ENCODE measurements around the gene ABCA3.
"Not testable (repeated sequence)": the region's sequence is repeated elsewhere in the genome, so short reads cannot be mapped to it uniquely, and the experiment has no call there.

ABCA3 gene

GRCh38 chr16:2258530-2258929 is 82.0 kb downstream of the ABCA3 start:
- not testable (repeated sequence) for H3K9ac ChIP-seq (ENCODE audit: low read depth in 1 of 2, low read length in 2 of 2); H3K4me1 ChIP-seq (ENCODE audit: control insufficient read depth in 1 of 2, insufficient read depth in 2 of 2, low read length in 2 of 2); H3K27ac ChIP-seq (ENCODE audit: low read depth, low read length); H3K27me3 ChIP-seq (ENCODE audit: control insufficient read depth in 1 of 2, insufficient read depth in 2 of 2, low read length in 2 of 2); H3K9me3 ChIP-seq (ENCODE audit: control insufficient read depth in 1 of 2, low read length in 2 of 2); H3K4me3 ChIP-seq (ENCODE audit: low read depth in 1 of 2, low read length in 2 of 2)
- H3K36me3 ChIP-seq (ENCODE audit: control insufficient read depth in 1 of 2, insufficient read depth in 2 of 2, low read length in 2 of 2) = peaks cover 50 to 89% of the 10 kb centered on the region in 2 donors

DNA sequence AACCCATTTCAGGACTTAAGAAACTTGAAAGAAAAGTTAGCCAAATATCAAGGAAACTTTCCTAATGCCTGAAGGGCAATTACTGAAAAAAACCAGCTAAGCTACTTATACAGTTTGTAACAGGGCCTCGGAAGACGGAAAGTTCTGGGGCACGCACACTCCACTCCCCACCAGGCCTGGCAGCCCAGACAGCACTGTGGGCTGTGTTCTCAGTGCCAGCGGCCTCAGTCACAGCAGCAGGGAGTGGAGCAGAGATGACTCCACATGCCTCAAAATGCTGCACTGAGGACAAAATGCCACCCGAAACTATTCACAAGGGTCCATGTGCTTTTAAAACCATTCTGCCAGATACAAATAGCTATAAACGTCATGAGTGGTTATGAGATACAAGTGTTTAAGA is 82.8 kb downstream of the ABCA3 start:
- no peak overlapping the region for H3K27ac ChIP-seq (ENCODE audit: low read depth, low read length)
- H3K36me3 ChIP-seq (ENCODE audit: control insufficient read depth in 1 of 2, insufficient read depth in 2 of 2, low read length in 2 of 2) = peaks cover 42 to 88% of the 10 kb centered on the region in 2 donors
- H3K4me3 ChIP-seq (ENCODE audit: low read depth in 1 of 2, low read length in 2 of 2) = no peak overlapping the region
- no peak overlapping the region for H3K9ac ChIP-seq (ENCODE audit: low read depth in 1 of 2, low read length in 2 of 2)
- H3K4me1 ChIP-seq (ENCODE audit: control insufficient read depth in 1 of 2, insufficient read depth in 2 of 2, low read length in 2 of 2) = no peaks in the 10 kb centered on the region
- H3K9me3 ChIP-seq (ENCODE audit: control insufficient read depth in 1 of 2, low read length in 2 of 2) = no peaks in the 10 kb centered on the region
- H3K27me3 ChIP-seq (ENCODE audit: control insufficient read depth in 1 of 2, insufficient read depth in 2 of 2, low read length in 2 of 2) = no peaks in the 10 kb centered on the region

- peaks cover 31 to 78% of the 10 kb centered on the region in 2 donors for H3K36me3 ChIP-seq (ENCODE audit: control insufficient read depth in 1 of 2, insufficient read depth in 2 of 2, low read length in 2 of 2)
- no peak overlapping the region for H3K4me3 ChIP-seq (ENCODE audit: low read depth in 1 of 2, low read length in 2 of 2)
- H3K9ac ChIP-seq (ENCODE audit: low read depth in 1 of 2, low read length in 2 of 2) = no peak overlapping the region
- H3K27ac ChIP-seq (ENCODE audit: low read depth, low read length) = no peak overlapping the region
- H3K9me3 ChIP-seq (ENCODE audit: control insufficient read depth in 1 of 2, low read length in 2 of 2) = no peaks in the 10 kb centered on the region
- H3K27me3 ChIP-seq (ENCODE audit: control insufficient read depth in 1 of 2, insufficient read depth in 2 of 2, low read length in 2 of 2) = no peaks in the 10 kb centered on the region
- peaks cover 7 to 8% of the 10 kb centered on the region in 2 donors for H3K4me1 ChIP-seq (ENCODE audit: control insufficient read depth in 1 of 2, insufficient read depth in 2 of 2, low read length in 2 of 2)
These were observed 83.9 kb downstream of the ABCA3 start for GRCh38 chr16:2256531-2257140.

DNA sequence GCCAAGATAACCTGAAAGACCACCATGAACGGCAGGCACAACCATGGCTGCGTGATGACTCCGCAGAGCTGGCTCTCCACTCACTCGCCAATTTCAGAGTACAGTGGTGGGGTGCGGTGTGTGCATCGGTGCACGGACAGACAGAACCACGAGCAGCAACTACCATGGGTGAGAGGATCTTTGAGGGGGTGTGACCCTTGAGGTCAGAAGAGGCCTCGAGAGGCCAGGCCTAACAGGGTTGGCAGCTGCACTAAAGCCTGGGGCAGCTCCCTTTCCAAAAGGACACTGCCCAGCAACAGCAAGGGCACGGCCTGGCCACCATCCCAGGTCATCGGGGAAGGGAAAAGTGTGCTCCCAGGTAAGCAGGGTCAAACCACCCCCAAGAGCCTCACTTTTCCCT is 87.2 kb downstream of the ABCA3 start:
- Histone ChIP-seq H3K9me3 (ENCODE audit: control insufficient read depth in 1 of 2, low read length in 2 of 2) (no peaks in the 10 kb centered on the region), H3K27me3 (ENCODE audit: control insufficient read depth in 1 of 2, insufficient read depth in 2 of 2, low read length in 2 of 2) (no peaks in the 10 kb centered on the region), H3K4me1 (ENCODE audit: control insufficient read depth in 1 of 2, insufficient read depth in 2 of 2, low read length in 2 of 2) (peaks cover 8 to 15% of the 10 kb centered on the region in 2 donors), H3K27ac (ENCODE audit: low read depth, low read length) (no peak overlapping the region), H3K4me3 (ENCODE audit: low read depth in 1 of 2, low read length in 2 of 2) (no peak overlapping the region), H3K36me3 (ENCODE audit: control insufficient read depth in 1 of 2, insufficient read depth in 2 of 2, low read length in 2 of 2) (peaks cover 25 to 53% of the 10 kb centered on the region in 2 donors), H3K9ac (ENCODE audit: low read depth in 1 of 2, low read length in 2 of 2) (no peak overlapping the region)

- Histone ChIP-seq H3K36me3 (ENCODE audit: control insufficient read depth in 1 of 2, insufficient read depth in 2 of 2, low read length in 2 of 2) (peaks cover 20 to 49% of the 10 kb centered on the region in 2 donors), H3K27me3 (ENCODE audit: control insufficient read depth in 1 of 2, insufficient read depth in 2 of 2, low read length in 2 of 2) (no peaks in the 10 kb centered on the region), H3K9ac (ENCODE audit: low read depth in 1 of 2, low read length in 2 of 2) (no peak overlapping the region), H3K9me3 (ENCODE audit: control insufficient read depth in 1 of 2, low read length in 2 of 2) (no peaks in the 10 kb centered on the region), H3K4me1 (ENCODE audit: control insufficient read depth in 1 of 2, insufficient read depth in 2 of 2, low read length in 2 of 2) (peaks cover 8 to 15% of the 10 kb centered on the region in 2 donors), H3K27ac (ENCODE audit: low read depth, low read length) (no peak overlapping the region), H3K4me3 (ENCODE audit: low read depth in 1 of 2, low read length in 2 of 2) (no peak overlapping the region)
These were observed 87.8 kb downstream of the ABCA3 start for GRCh38 chr16:2252806-2253148.

GRCh38 chr16:2251296-2252111 is 89.0 kb downstream of the ABCA3 start, which contains the start of gene ECI1:
Gene ECI1, minus strand, starts transcription at chr16:2251587. Its CDS starts 21 bp downstream, at chr16:2251566.
- Histone ChIP-seq H3K4me1 (ENCODE audit: control insufficient read depth in 1 of 2, insufficient read depth in 2 of 2, low read length in 2 of 2) (peaks cover 8 to 15% of the 10 kb centered on the region in 2 donors), H3K4me3 (ENCODE audit: low read depth in 1 of 2, low read length in 2 of 2) (peak within 1 kb of the TSS; percentile 76 to 77), H3K9ac (ENCODE audit: low read depth in 1 of 2, low read length in 2 of 2) (peak within 1 kb of the TSS; percentile 61 to 77), H3K27ac (ENCODE audit: low read depth, low read length) (peak within 1 kb of the TSS; percentile 81), H3K36me3 (ENCODE audit: control insufficient read depth in 1 of 2, insufficient read depth in 2 of 2, low read length in 2 of 2) (peaks cover 10 to 40% of the 10 kb centered on the region in 2 donors), H3K9me3 (ENCODE audit: control insufficient read depth in 1 of 2, low read length in 2 of 2) (no peaks in the 10 kb centered on the region), H3K27me3 (ENCODE audit: control insufficient read depth in 1 of 2, insufficient read depth in 2 of 2, low read length in 2 of 2) (no peaks in the 10 kb centered on the region)

DNA sequence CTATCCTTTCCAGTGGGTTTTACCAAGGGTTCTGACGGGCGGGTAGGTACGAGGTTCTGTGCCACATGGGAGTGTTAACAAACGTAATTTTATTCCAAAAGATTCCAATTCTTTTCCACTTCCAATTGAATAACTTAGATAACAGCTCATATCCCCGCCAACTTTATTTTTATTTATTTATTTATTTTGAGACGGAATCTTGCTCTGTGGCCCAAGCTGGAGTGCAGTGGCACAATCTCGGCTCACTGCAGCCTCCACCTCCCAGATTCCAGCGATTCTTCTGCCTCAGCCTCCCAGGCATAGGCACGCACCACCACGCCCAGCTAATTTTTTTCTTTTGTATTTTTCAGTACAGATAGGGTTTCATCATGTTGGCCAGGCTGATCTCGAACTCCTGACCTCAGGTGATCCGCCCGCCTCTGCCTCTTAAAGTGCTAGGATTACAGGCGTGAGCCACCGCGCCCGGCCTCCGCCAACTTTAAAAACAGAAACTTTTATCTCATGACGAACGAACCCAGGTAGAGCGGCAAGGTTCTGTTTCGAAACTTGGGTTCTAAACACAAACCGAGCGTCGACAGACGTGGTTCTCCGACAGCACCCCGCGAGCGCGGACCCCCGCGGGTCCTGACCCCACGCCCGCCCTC is 89.8 kb downstream of the ABCA3 start:
- Histone ChIP-seq H3K9ac (ENCODE audit: low read depth in 1 of 2, low read length in 2 of 2) (peak overlapping the region; percentile 61 to 77), H3K27me3 (ENCODE audit: control insufficient read depth in 1 of 2, insufficient read depth in 2 of 2, low read length in 2 of 2) (no peaks in the 10 kb centered on the region), H3K9me3 (ENCODE audit: control insufficient read depth in 1 of 2, low read length in 2 of 2) (no peaks in the 10 kb centered on the region), H3K4me1 (ENCODE audit: control insufficient read depth in 1 of 2, insufficient read depth in 2 of 2, low read length in 2 of 2) (peaks cover 8 to 15% of the 10 kb centered on the region in 2 donors), H3K4me3 (ENCODE audit: low read depth in 1 of 2, low read length in 2 of 2) (peak overlapping the region; percentile 76 to 77), H3K27ac (ENCODE audit: low read depth, low read length) (peak overlapping the region; percentile 81), H3K36me3 (ENCODE audit: control insufficient read depth in 1 of 2, insufficient read depth in 2 of 2, low read length in 2 of 2) (peaks cover 16 to 40% of the 10 kb centered on the region in 2 donors)

GRCh38 chr16:2246301-2246885 is 94.1 kb downstream of the ABCA3 start:
- H3K27me3 ChIP-seq (ENCODE audit: control insufficient read depth in 1 of 2, insufficient read depth in 2 of 2, low read length in 2 of 2) = no peaks in the 10 kb centered on the region
- no peak overlapping the region for H3K9ac ChIP-seq (ENCODE audit: low read depth in 1 of 2, low read length in 2 of 2)
- H3K9me3 ChIP-seq (ENCODE audit: control insufficient read depth in 1 of 2, low read length in 2 of 2) = no peaks in the 10 kb centered on the region
- H3K4me1 ChIP-seq (ENCODE audit: control insufficient read depth in 1 of 2, insufficient read depth in 2 of 2, low read length in 2 of 2) = peaks cover 0 to 6% of the 10 kb centered on the region in 2 donors
- H3K4me3 ChIP-seq (ENCODE audit: low read depth in 1 of 2, low read length in 2 of 2) = no peak overlapping the region
- no peak overlapping the region for H3K27ac ChIP-seq (ENCODE audit: low read depth, low read length)
- peaks cover 30 to 49% of the 10 kb centered on the region in 2 donors for H3K36me3 ChIP-seq (ENCODE audit: control insufficient read depth in 1 of 2, insufficient read depth in 2 of 2, low read length in 2 of 2)

DNA sequence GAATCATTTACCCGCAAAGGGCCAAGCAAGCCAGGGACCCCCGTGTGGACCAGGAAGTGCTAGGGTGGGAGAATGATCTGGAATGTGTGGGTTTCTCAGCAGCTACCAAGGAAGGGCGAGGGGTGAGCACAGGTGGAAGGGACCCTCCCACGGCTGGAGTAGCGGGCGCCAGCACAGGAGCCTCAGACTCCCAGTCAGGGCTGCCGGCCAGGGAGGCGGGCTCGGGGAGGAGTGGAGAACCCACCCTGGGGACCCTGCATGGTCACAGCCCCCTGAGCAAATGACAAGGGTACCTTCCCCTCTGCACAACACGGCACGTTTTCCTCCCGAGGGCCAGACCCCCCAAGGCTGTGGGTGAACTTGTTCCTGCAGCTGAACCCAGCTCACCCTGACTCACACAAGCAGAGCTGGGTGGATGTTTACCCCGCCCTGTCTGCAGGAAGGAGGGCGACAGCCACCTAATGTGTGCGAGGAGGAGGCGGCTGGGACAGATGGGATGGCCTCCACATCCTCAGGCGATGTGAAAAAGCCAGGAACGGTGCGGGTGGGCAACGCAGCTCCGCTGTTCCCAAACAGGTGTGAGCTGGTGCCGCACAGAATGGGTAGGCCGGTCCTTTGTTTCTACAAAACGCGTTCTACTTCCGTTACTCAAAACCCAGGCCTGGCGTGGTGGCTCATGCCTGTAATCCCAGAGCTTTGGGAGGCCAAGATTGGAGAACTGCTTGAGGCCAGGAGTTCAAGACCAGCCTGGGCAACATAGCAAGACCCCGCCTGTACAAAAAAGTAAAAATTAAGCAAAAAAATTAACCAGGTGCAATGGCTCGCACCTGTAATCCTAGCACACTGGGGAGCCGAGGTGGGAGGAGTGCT is 95.4 kb downstream of the ABCA3 start:
- H3K4me3 ChIP-seq (ENCODE audit: low read depth in 1 of 2, low read length in 2 of 2) = no peak overlapping the region
- H3K9me3 ChIP-seq (ENCODE audit: control insufficient read depth in 1 of 2, low read length in 2 of 2) = no peaks in the 10 kb centered on the region
- H3K27ac ChIP-seq (ENCODE audit: low read depth, low read length) = no peak overlapping the region
- H3K9ac ChIP-seq (ENCODE audit: low read depth in 1 of 2, low read length in 2 of 2) = no peak overlapping the region
- no peaks in the 10 kb centered on the region for H3K27me3 ChIP-seq (ENCODE audit: control insufficient read depth in 1 of 2, insufficient read depth in 2 of 2, low read length in 2 of 2)
- peaks cover 0 to 3% of the 10 kb centered on the region in 2 donors for H3K4me1 ChIP-seq (ENCODE audit: control insufficient read depth in 1 of 2, insufficient read depth in 2 of 2, low read length in 2 of 2)
- H3K36me3 ChIP-seq (ENCODE audit: control insufficient read depth in 1 of 2, insufficient read depth in 2 of 2, low read length in 2 of 2) = peaks cover 30 to 49% of the 10 kb centered on the region in 2 donors
